H4 (cell line): ENCODE results near the gene PPARG. TPM values are rescaled to one million over a fixed set of nuclear protein-coding genes. Genes with fewer than 3 reads are reported as not detected.

ENCODE experiments used
- DNase-seq: peaks from one replicate; pipeline ENCODE4 v3.0.0-alpha.2; 2015; ENCODE audit warnings: low spot score
- total RNA-seq: library from RNA; depleted of rRNA; stranded (reverse); fragments of >200 nt; shearing (Covaris generic); gene quantifications from 2 replicates; pipeline ENCODE4 v1.2.3, GENCODE V29; 2014

PPARG gene
- total RNA-seq, 1 experiment from 2014 or later = 36.8 TPM

GRCh38 chr3:12312010-12312409 is 23.1 kb downstream of the PPARG start:
- no peak for DNase-seq

GRCh38 chr3:12313519-12313918 is 24.6 kb downstream of the PPARG start:
- DNase-seq = no peak

- DNase-seq = no peak
Observed at GRCh38 chr3:12316253-12316652, 27.4 kb downstream of the PPARG start.

- no peak for DNase-seq
Observed at GRCh38 chr3:12316729-12317351, 28.0 kb downstream of the PPARG start.

GRCh38 chr3:12317914-12318313 is 29.0 kb downstream of the PPARG start:
- DNase-seq = no peak

- DNase-seq = no peak
Observed at GRCh38 chr3:12318758-12319621, 30.1 kb downstream of the PPARG start.

- DNase-seq = no peak
Observed at GRCh38 chr3:12321015-12321414, 32.1 kb downstream of the PPARG start.

GRCh38 chr3:12323237-12323636 is 34.4 kb downstream of the PPARG start:
- DNase-seq = no peak

- DNase-seq = no peak
Observed at GRCh38 chr3:12325586-12326515, 37.0 kb downstream of the PPARG start.

GRCh38 chr3:12327021-12327420 is 38.2 kb downstream of the PPARG start:
- DNase-seq = no peak

GRCh38 chr3:12328132-12328836 is 39.4 kb downstream of the PPARG start:
- DNase-seq = no peak

GRCh38 chr3:12328837-12329462 is 40.1 kb downstream of the PPARG start:
- no peak for DNase-seq

GRCh38 chr3:12334786-12335185 is 45.9 kb downstream of the PPARG start:
- no peak for DNase-seq

GRCh38 chr3:12335421-12335820 is 46.6 kb downstream of the PPARG start:
- no peak for DNase-seq

GRCh38 chr3:12336099-12336498 is 47.2 kb downstream of the PPARG start:
- peak; percentile 14 for DNase-seq

- DNase-seq = no peak
Observed at GRCh38 chr3:12338595-12339546, 50.0 kb downstream of the PPARG start.

GRCh38 chr3:12339701-12340480 is 51.0 kb downstream of the PPARG start:
- no peak for DNase-seq

- no peak for DNase-seq
Observed at GRCh38 chr3:12340506-12340905, 51.6 kb downstream of the PPARG start.

GRCh38 chr3:12342151-12342550 is 53.3 kb downstream of the PPARG start:
- no peak for DNase-seq
